ENCODE measurements around the gene APLP2. TPM values are rescaled to one million over a fixed set of nuclear protein-coding genes. Genes with fewer than 3 reads are reported as not detected.

Gene APLP2
- total RNA-seq, 1 experiment from 2014 or later, result 345 TPM

- Histone ChIP-seq H3K27ac (ENCODE audit: low read length) (no peak overlapping the region), H3F3A (ENCODE audit: low read length, unreplicated experiment) (peaks cover 4% of the 10 kb centered on the region), H3K9me3 (ENCODE audit: low read length) (no peaks in the 10 kb centered on the region), H3K4me1 (ENCODE audit: insufficient read depth, low read length) (peaks cover 40% of the 10 kb centered on the region), H4K20me1 (ENCODE audit: low read length) (no peaks in the 10 kb centered on the region), H3K27me3 (ENCODE audit: low read length) (no peaks in the 10 kb centered on the region), H3K4me3 (ENCODE audit: low read length) (no peak overlapping the region), H3K36me3 (ENCODE audit: low read depth, low read length) (no peaks in the 10 kb centered on the region), H3K9me2 (replicated peaks; ENCODE audit: low read length) (no peaks in the 10 kb centered on the region), H3K9ac (ENCODE audit: low read length) (no peak overlapping the region), H2AFZ (ENCODE audit: low read length) (no peak overlapping the region), H3K79me2 (ENCODE audit: low read length) (no peaks in the 10 kb centered on the region), H3K4me2 (ENCODE audit: low read length) (no peak overlapping the region)
- ChIA-PET POLR2A (ENCODE audit: unreplicated experiment) (no interaction called here), CTCF (no interaction called here)
- ATAC-seq (no peak), DNase-seq (peak; percentile 33)
- TF ChIP-seq EZH2phosphoT487 (IDR thresholded peaks at IDR 0.05; ENCODE audit: borderline replicate concordance, low read length) (no peak), CTCF (conservative IDR thresholded peaks at IDR 0.05; ENCODE audit: low read depth, low read length) (no peak), EZH2 (IDR thresholded peaks at IDR 0.05; ENCODE audit: low read length, unreplicated experiment) (no peak)
- intact Hi-C loops (cut with micrococcal nuclease), result no loop called here
- BruUV-seq (replicated peaks), result no TSS peak
Observed at GRCh38 chr11:130025371-130025770, 44.3 kb upstream of the APLP2 start.

DNA sequence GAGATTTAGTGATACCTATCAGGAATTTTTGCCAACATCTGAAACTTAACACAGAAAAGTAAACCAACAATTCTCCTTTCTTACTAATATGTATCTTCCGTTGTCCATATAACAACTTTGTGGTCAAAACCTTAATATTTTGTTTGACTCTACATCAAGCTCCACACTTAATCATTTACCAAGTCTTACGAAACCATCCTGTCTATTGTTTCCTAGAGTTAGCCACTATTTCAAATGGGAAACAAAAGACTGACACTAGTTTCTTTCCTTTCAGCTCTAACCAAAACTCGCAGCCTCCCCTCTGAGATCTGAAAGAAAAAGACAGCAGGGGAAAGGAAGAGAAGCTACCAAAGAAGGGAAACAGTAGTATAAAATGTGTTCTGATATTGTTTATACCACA is 40.6 kb upstream of the APLP2 start:
- ATAC-seq (no peak), DNase-seq (peak; percentile 70)
- POLR2A ChIA-PET (ENCODE audit: unreplicated experiment), result no interaction called here
- H3K9me3 ChIP-seq (ENCODE audit: low read length), result no peaks in the 10 kb centered on the region
- no peaks in the 10 kb centered on the region for H3F3A ChIP-seq (ENCODE audit: low read length, unreplicated experiment)
- no peaks in the 10 kb centered on the region for H3K9me2 ChIP-seq (replicated peaks; ENCODE audit: low read length)
- no peaks in the 10 kb centered on the region for H4K20me1 ChIP-seq (ENCODE audit: low read length)
- peaks cover 23% of the 10 kb centered on the region for H3K4me1 ChIP-seq (ENCODE audit: insufficient read depth, low read length)
- H3K27me3 ChIP-seq (ENCODE audit: low read length), result no peaks in the 10 kb centered on the region
- TF ChIP-seq CTCF (conservative IDR thresholded peaks at IDR 0.05; ENCODE audit: low read depth, low read length), result no peak
- TF ChIP-seq EZH2phosphoT487 (IDR thresholded peaks at IDR 0.05; ENCODE audit: borderline replicate concordance, low read length), result no peak
- TF ChIP-seq EZH2 (IDR thresholded peaks at IDR 0.05; ENCODE audit: low read length, unreplicated experiment), result no peak
- BruUV-seq (replicated peaks), result no TSS peak
- H3K79me2 ChIP-seq (ENCODE audit: low read length), result no peaks in the 10 kb centered on the region
- no peak overlapping the region for H3K27ac ChIP-seq (ENCODE audit: low read length)
- intact Hi-C loops (cut with micrococcal nuclease), result no loop called here
- no peaks in the 10 kb centered on the region for H3K36me3 ChIP-seq (ENCODE audit: low read depth, low read length)
- CTCF ChIA-PET, result no interaction called here
- no peak overlapping the region for H3K9ac ChIP-seq (ENCODE audit: low read length)
- H2AFZ ChIP-seq (ENCODE audit: low read length), result peak overlapping the region; percentile 48; the same call in 1 of the 2 replicates
- peak overlapping the region; percentile 20; the same call in 1 of the 2 replicates for H3K4me2 ChIP-seq (ENCODE audit: low read length)
- H3K4me3 ChIP-seq (ENCODE audit: low read length), result no peak overlapping the region

GRCh38 chr11:130031056-130031455 is 38.6 kb upstream of the APLP2 start:
- ATAC-seq, result no peak
- Histone ChIP-seq H3K36me3 (ENCODE audit: low read depth, low read length) (no peaks in the 10 kb centered on the region), H3K9me2 (replicated peaks; ENCODE audit: low read length) (no peaks in the 10 kb centered on the region), H3K9me3 (ENCODE audit: low read length) (no peaks in the 10 kb centered on the region), H4K20me1 (ENCODE audit: low read length) (no peaks in the 10 kb centered on the region), H3K4me1 (ENCODE audit: insufficient read depth, low read length) (peaks cover 9% of the 10 kb centered on the region), H3K4me2 (ENCODE audit: low read length) (no peak overlapping the region), H2AFZ (ENCODE audit: low read length) (no peak overlapping the region), H3K9ac (ENCODE audit: low read length) (no peak overlapping the region), H3K79me2 (ENCODE audit: low read length) (no peaks in the 10 kb centered on the region), H3K27ac (ENCODE audit: low read length) (no peak overlapping the region), H3F3A (ENCODE audit: low read length, unreplicated experiment) (no peaks in the 10 kb centered on the region), H3K27me3 (ENCODE audit: low read length) (no peaks in the 10 kb centered on the region), H3K4me3 (ENCODE audit: low read length) (no peak overlapping the region)
- TF ChIP-seq CTCF (conservative IDR thresholded peaks at IDR 0.05; ENCODE audit: low read depth, low read length) (no peak), EZH2 (IDR thresholded peaks at IDR 0.05; ENCODE audit: low read length, unreplicated experiment) (no peak), EZH2phosphoT487 (IDR thresholded peaks at IDR 0.05; ENCODE audit: borderline replicate concordance, low read length) (no peak)
- DNase-seq, result no peak
- intact Hi-C loops (cut with micrococcal nuclease), result no loop called here
- BruUV-seq (replicated peaks), result no TSS peak
- ChIA-PET CTCF (no interaction called here), POLR2A (ENCODE audit: unreplicated experiment) (interaction anchor here (0.6 kb wide), 1 partner anchor 23 kb away, joined by 9 read pairs; no protein-coding TSS in a partner anchor)
